Urinary bladder (tissue), 4 donors: ENCODE data around the gene PCDHGA9. TPM values are rescaled to one million over a fixed set of nuclear protein-coding genes. Genes with fewer than 3 reads are reported as not detected.
A peak's percentile ranks its signal among the peaks of the same experiment; 100 is the strongest.
"Not testable (repeated sequence)": the region's sequence is repeated elsewhere in the genome, so short reads cannot be mapped to it uniquely, and the experiment has no call there.

Experiments
- DNase-seq: peaks from one replicate; pipeline ENCODE4 v3.0.0-alpha.2; 2015; ENCODE audit errors: extremely low spot score
- H3K27ac ChIP-seq: one replicate; pipeline ENCODE4 v1.5.1; 2013; ENCODE audit warnings: low read depth, mild to moderate bottlenecking, moderate library complexity
- H3K36me3 ChIP-seq: one replicate; pipeline ENCODE4 v1.6.1; 2013; ENCODE audit warnings: mild to moderate bottlenecking, moderate library complexity; ENCODE audit not compliant: insufficient read depth
- H3K4me1 ChIP-seq: one replicate; pipeline ENCODE4 v1.6.1; 2013; ENCODE audit warnings: mild to moderate bottlenecking, moderate library complexity; ENCODE audit not compliant: insufficient read depth
- H3K4me3 ChIP-seq: one replicate; pipeline ENCODE4 v1.5.1; 2013; ENCODE audit warnings: low read depth, low read length
- WGBS: extraction: QIAGEN DNeasy Blood & Tissue Kit; methylation state at CpG from one replicate; pipeline ENCODE4 v1.1.7; 2013; 5-methylcytosine and 5-hydroxymethylcytosine counted together
- polyA plus RNA-seq: library from polyadenylated mRNA; stranded (reverse); fragments of 200-250 nt; gene quantifications from one replicate; pipeline ENCODE4 v1.2.3, GENCODE V29; 2013
- total RNA-seq: library from RNA; depleted of rRNA; stranded (reverse); fragments of >200 nt; gene quantifications from one replicate; pipeline ENCODE4 v1.2.3, GENCODE V29; 2014
- donor health status: healthy with polysubstance abuse.
- donor health status: healthy.

Gene PCDHGA9
- total and polyA plus RNA-seq, 2 donors = 3.1 to 12.5 TPM

DNA sequence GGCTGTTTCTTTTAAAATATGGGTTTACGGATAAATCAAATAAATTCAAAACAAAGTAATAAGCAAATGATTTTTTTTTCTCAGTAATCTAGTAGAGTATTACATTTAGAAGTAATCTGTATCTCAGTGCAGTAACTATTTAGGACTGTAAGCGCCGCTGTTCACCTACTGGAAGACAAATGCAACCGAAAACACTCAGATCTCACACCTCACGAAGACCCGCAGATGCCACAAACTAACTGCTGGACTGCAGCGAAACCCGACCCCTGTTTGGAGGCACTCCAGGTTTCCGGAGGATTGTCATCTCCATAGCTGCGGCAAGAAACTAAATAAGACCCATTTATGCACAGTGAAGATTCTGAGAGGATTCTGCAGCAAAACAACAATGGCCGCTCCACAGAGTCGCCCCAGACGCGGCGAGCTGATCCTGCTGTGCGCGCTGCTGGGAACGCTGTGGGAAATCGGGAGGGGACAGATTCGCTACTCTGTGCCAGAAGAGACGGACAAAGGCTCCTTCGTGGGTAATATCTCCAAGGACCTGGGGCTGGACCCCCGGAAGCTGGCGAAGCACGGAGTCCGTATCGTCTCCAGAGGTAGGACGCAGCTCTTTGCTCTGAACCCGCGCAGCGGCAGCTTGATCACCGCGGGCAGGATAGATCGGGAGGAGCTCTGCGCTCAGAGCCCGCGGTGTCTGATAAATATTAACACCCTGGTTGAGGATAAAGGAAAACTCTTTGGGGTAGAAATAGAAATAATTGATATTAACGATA lies 10.0 kb upstream of the PCDHGA9 start, which contains the start of gene PCDHGA8:
TSS of gene PCDHGA8 (plus strand) at position 205 of the 770 bp plus-strand sequence. CDS start at position 386, 181 bp downstream.
- WGBS = 25% methylated on average over 38 of the region's 38 CpGs
- Histone ChIP-seq H3K4me3 (no peak within 1 kb of the TSS), H3K36me3 (no peaks in the 10 kb centered on the region), H3K27ac (no peak within 1 kb of the TSS), H3K4me1 (no peaks in the 10 kb centered on the region)
- DNase-seq = no peak

DNA sequence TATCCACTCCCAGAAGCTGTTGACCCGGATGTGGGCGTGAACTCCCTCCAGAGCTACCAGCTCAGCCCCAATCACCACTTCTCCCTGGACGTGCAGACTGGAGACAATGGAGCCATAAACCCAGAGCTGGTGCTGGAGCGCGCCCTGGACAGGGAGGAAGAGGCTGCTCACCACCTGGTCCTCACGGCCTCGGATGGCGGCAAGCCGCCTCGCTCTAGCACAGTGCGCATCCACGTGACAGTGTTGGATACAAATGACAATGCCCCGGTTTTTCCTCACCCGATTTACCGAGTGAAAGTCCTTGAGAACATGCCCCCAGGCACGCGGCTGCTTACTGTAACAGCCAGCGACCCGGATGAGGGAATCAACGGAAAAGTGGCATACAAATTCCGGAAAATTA lies 9.3 kb upstream of the PCDHGA9 start:
- no peak overlapping the region for H3K4me3 ChIP-seq
- WGBS = 32% methylated on average over 21 of the region's 21 CpGs
- no peak for DNase-seq
- no peaks in the 10 kb centered on the region for H3K4me1 ChIP-seq
- no peak overlapping the region for H3K27ac ChIP-seq
- H3K36me3 ChIP-seq = no peaks in the 10 kb centered on the region

DNA sequence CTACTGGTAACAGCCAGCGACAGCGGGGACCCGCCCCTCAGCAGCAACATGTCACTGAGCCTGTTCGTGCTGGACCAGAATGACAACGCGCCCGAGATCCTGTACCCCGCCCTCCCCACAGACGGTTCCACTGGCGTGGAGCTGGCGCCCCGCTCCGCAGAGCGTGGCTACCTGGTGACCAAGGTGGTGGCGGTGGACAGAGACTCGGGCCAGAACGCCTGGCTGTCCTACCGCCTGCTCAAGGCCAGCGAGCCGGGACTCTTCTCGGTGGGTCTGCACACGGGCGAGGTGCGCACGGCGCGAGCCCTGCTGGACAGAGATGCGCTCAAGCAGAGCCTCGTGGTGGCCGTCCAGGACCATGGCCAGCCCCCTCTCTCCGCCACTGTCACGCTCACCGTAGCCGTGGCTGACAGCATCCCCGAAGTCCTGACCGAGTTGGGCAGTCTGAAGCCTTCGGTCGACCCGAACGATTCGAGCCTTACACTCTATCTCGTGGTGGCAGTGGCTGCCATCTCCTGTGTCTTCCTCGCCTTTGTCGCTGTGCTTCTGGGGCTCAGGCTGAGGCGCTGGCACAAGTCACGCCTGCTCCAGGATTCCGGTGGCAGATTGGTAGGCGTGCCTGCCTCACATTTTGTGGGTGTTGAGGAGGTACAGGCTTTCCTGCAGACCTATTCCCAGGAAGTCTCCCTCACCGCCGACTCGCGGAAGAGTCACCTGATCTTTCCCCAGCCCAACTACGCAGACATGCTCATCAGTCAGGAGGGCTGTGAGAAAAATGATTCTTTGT lies 8.0 kb upstream of the PCDHGA9 start:
- 37% methylated on average over 43 of the region's 53 CpGs for WGBS
- H3K4me3 ChIP-seq, H3K27ac ChIP-seq, DNase-seq, H3K36me3 ChIP-seq, H3K4me1 ChIP-seq: not testable (repeated sequence)

DNA sequence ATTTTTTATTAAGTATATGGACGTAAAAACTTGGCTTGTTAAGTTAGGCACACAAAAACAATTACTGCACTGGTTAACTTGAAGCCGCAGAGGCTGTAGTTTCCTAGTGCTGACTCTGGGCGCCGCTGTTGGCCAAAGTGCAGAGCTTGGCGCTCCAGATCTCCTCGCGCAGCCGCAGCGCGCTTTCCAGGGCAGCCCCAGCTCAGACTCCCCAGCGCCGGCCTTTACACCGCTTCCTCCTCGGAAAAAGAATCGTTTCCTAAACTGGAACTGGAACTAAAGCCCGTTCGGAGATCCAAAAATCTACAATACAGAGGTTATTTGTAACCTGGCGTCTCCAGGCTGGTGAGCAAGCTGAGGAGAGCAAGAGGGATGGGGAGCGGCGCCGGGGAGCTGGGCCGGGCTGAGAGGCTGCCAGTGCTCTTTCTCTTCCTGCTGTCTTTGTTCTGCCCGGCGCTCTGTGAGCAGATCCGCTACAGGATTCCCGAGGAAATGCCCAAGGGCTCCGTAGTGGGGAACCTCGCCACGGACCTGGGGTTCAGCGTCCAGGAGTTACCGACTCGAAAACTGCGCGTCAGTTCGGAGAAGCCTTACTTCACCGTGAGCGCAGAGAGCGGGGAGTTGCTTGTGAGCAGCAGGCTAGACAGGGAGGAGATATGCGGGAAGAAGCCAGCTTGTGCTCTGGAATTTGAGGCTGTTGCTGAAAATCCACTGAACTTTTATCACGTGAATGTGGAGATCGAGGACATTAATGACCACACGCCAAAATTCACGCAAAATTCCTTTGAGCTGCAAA lies 4.6 kb upstream of the PCDHGA9 start, which contains the start of gene PCDHGB5:
TSS of gene PCDHGB5 (plus strand) at position 192 of the 796 bp plus-strand sequence. CDS start at position 373, 181 bp downstream.
- not testable (repeated sequence) for H3K27ac ChIP-seq, DNase-seq, H3K36me3 ChIP-seq, H3K4me1 ChIP-seq
- H3K4me3 ChIP-seq = peak within 1 kb of the TSS; percentile 6
- 7% methylated on average over 25 of the region's 43 CpGs for WGBS

DNA sequence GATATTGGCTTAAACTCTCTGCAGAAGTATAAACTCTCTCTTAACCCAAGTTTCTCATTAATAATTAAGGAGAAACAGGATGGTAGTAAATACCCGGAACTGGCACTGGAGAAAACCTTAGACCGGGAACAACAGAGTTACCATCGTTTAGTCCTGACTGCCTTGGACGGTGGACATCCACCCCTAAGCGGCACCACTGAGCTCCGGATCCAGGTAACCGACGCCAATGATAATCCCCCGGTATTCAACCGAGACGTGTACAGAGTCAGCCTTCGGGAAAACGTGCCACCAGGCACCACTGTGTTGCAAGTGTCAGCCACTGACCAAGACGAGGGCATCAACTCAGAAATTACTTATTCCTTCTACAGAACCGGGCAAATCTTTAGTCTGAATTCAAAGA lies 4.0 kb upstream of the PCDHGA9 start:
- H3K4me3 ChIP-seq = peak overlapping the region; percentile 6
- no peaks in the 10 kb centered on the region for H3K36me3 ChIP-seq
- 27% methylated on average over 15 of the region's 15 CpGs for WGBS

DNA sequence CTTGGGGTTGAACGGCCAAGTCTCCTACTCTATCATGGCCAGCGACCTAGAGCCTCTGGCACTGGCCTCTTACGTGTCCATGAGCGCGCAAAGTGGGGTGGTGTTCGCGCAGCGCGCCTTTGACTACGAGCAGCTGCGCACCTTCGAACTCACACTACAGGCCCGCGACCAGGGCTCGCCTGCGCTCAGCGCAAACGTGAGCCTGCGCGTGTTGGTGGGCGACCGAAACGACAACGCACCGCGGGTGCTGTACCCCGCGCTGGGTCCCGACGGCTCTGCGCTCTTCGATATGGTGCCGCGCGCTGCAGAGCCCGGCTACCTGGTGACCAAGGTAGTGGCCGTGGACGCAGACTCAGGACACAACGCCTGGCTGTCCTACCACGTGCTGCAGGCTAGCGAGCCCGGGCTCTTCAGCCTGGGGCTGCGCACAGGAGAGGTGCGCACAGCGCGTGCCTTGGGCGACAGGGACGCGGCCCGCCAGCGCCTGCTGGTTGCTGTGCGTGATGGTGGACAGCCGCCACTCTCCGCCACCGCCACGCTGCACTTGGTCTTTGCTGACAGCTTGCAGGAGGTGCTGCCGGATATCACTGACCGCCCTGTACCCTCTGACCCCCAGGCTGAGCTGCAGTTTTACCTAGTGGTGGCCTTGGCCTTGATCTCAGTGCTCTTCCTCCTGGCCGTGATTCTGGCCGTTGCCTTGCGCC lies 2.9 kb upstream of the PCDHGA9 start:
- H3K4me1 ChIP-seq = no peaks in the 10 kb centered on the region
- no peak overlapping the region for H3K4me3 ChIP-seq
- no peak overlapping the region for H3K27ac ChIP-seq
- DNase-seq = no peak
- 23% methylated on average over 61 of the region's 61 CpGs for WGBS
- H3K36me3 ChIP-seq = no peaks in the 10 kb centered on the region

More for the DNA sequence above, 4.0 kb upstream of the PCDHGA9 start:
- no peak for DNase-seq
- H3K4me1 ChIP-seq = no peaks in the 10 kb centered on the region
- no peak overlapping the region for H3K27ac ChIP-seq

DNA sequence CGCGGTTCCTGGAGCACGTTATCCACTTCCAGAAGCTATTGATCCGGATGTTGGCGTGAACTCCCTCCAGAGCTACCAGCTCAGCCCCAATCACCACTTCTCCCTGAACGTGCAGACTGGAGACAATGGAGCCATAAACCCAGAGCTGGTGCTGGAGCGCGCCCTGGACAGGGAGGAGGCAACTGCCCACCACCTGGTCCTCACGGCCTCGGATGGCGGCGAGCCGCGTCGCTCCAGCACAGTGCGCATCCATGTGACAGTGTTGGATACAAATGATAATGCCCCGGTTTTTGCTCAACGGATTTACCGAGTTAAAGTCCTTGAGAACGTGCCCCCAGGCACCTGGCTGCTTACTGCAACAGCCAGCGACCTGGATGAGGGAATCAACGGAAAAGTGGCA lies 809 bp downstream of the PCDHGA9 start:
- Histone ChIP-seq H3K4me1 (no peaks in the 10 kb centered on the region), H3K4me3 (no peak overlapping the region), H3K27ac (no peak overlapping the region), H3K36me3 (no peaks in the 10 kb centered on the region)
- WGBS = 26% methylated on average over 22 of the region's 22 CpGs
- no peak for DNase-seq

DNA sequence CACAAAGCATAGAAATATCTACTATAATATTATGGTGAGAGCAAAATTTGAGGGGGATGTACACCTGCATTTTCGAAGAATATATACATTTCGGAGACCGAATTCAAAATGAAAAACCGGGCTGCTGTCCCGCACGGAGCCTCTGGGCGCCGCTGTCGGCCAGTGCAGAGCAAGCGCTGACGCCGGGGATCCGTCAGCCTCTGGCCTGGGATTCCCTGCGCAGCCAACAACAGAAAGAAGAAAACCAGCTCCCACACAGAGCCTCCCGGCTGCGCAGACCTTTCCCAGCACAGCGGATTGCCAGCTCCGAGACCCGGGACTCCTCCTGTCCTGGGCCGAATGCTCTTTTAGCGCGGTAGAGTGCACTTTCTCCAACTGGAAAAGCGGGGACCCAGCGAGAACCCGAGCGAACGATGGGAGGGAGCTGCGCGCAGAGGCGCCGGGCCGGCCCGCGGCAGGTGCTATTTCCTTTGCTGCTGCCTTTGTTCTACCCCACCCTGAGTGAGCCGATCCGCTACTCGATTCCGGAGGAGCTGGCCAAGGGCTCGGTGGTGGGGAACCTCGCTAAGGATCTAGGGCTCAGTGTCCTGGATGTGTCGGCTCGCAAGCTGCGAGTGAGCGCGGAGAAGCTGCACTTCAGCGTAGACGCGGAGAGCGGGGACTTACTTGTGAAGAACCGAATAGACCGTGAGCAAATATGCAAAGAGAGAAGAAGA lies 5.4 kb downstream of the PCDHGA9 start, which contains the start of gene PCDHGB6:
TSS of gene PCDHGB6 (plus strand) at position 232 of the 716 bp plus-strand sequence. CDS start at position 414, 182 bp downstream.
- WGBS = 9% methylated on average over 48 of the region's 51 CpGs
- H3K4me1 ChIP-seq, H3K36me3 ChIP-seq, H3K27ac ChIP-seq, H3K4me3 ChIP-seq, DNase-seq: not testable (repeated sequence)

DNA sequence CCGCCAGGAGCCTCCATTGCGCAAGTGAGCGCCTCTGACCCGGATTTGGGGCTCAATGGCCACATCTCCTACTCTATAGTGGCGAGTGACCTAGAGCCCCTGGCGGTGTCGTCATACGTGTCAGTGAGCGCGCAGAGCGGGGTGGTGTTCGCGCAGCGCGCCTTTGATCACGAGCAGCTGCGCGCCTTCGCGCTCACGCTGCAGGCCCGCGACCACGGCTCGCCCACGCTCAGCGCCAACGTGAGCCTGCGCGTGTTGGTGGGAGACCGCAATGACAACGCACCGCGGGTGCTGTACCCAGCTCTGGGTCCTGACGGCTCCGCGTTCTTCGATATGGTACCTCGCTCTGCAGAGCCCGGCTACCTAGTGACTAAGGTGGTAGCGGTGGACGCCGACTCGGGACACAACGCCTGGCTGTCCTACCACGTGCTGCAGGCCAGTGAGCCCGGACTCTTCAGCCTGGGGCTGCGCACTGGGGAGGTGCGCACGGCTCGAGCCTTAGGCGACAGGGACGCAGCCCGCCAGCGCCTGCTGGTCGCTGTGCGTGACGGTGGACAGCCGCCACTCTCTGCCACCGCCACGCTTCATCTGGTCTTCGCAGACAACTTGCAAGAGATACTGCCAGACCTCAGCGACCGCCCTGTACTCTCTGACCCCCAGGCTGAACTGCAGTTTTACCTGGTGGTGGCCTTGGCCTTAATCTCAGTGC lies 7.2 kb downstream of the PCDHGA9 start:
- no peak overlapping the region for H3K4me3 ChIP-seq
- no peak for DNase-seq
- WGBS = 20% methylated on average over 64 of the region's 64 CpGs
- no peak overlapping the region for H3K27ac ChIP-seq
- no peaks in the 10 kb centered on the region for H3K36me3 ChIP-seq
- H3K4me1 ChIP-seq = no peaks in the 10 kb centered on the region

DNA sequence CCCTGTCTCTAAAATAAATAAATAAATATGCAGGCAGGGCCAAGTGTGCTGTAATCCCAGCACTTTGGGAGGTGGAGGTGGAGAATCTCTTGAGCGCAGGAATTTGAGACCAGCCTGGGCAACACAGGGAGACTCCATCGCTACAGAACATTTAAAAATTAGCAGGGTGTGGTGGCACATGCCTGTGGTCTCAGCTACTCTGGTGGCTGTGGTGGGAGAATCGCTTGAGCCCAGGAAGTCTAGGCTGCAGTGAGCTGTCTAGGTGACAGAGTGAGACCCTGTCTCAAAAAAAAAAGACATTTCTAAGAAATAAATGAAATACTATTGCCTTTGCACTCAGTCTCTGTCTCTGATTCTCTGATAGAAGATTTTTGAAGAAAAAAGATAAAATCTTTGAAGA lies 9.0 kb downstream of the PCDHGA9 start:
- WGBS = 51% methylated on average over 3 of the region's 3 CpGs
- no peak overlapping the region for H3K27ac ChIP-seq
- no peaks in the 10 kb centered on the region for H3K36me3 ChIP-seq
- no peak overlapping the region for H3K4me3 ChIP-seq
- DNase-seq = no peak
- H3K4me1 ChIP-seq = no peaks in the 10 kb centered on the region

DNA sequence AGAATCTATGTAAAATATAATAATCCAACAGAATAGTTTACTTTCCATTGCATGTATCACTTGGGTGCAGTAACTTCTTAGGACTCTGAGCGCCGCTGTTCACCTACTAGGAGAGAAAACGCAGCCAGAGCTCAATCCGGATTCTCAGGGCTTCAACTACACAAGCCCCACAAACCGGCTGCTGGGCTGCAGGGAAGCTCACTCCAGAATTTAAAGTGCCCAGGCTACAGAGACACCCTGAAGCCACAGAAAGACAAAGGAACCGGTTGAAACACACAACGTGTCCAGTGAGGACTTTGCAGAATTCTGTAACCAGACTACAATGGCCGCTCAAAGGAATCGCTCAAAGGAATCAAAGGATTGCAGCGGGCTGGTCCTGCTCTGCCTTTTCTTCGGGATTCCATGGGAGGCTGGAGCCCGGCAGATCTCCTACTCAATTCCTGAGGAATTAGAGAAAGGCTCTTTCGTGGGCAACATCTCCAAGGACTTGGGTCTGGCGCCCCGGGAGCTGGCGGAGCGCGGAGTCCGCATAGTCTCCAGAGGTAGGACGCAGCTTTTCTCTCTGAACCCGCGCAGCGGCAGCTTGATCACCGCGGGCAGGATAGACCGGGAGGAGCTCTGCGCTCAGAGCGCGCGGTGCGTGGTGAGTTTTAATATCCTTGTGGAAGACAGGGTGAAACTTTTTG lies 10.4 kb downstream of the PCDHGA9 start, which contains the start of gene PCDHGA10:
TSS of gene PCDHGA10 (plus strand) at position 134 of the 686 bp plus-strand sequence. CDS start at position 323, 189 bp downstream.
- Histone ChIP-seq H3K27ac (no peak within 1 kb of the TSS), H3K4me1 (no peaks in the 10 kb centered on the region), H3K4me3 (peak within 1 kb of the TSS; percentile 15), H3K36me3 (no peaks in the 10 kb centered on the region)
- 14% methylated on average over 31 of the region's 31 CpGs for WGBS
- DNase-seq = no peak
